IMR-90 (cell line): ENCODE data around the gene AASS. TPM values are rescaled to one million over a fixed set of nuclear protein-coding genes. Genes with fewer than 3 reads are reported as not detected.

Experiments used
- ATAC-seq: fragments of 200-7000 bp; cut with Tn5 transposase; 2 replicates; pipeline ENCODE4 v1.9.1; 2020; ENCODE audit warnings: low read depth, mild to moderate bottlenecking, moderate library complexity
- BruUV-seq: library from RNA; stranded (reverse); fragments of 400-500 nt; replicated peaks from 2 replicates; lab custom pipeline; 2021; lab: Mats Ljungman, UMichigan
- CTCF ChIA-PET: fragments of 300-600 bp; formaldehyde crosslinking; extraction: SDS; loops from one replicate; lab custom pipeline; 2021; ENCODE audit warnings: antibody characterized with exemption; lab: Yijun Ruan, JAX
- POLR2A ChIA-PET: fragments of 300-600 bp; sonication (Branson Sonifier 250); formaldehyde crosslinking; loops from one replicate; lab custom pipeline; 2022; ENCODE audit warnings: antibody characterized with exemption; ENCODE audit not compliant: unreplicated experiment; lab: Charles Lee
- DNase-seq: peaks from one replicate; pipeline ENCODE4 v3.0.0; 2013
- H2AFZ ChIP-seq: replicated peaks from 2 replicates; pipeline ENCODE3; 2013; ENCODE audit warnings: low read length, mild to moderate bottlenecking; ENCODE audit not compliant: poor library complexity
- H2AK5ac ChIP-seq: 2 replicates; pipeline ENCODE4 v1.6.1; 2013; ENCODE audit warnings: low read depth, low read length, inconsistent platforms
- H2AK9ac ChIP-seq: replicated peaks from 2 replicates; pipeline ENCODE3; 2013; ENCODE audit warnings: mild to moderate bottlenecking, low read depth, low read length, moderate library complexity; ENCODE audit not compliant: poor library complexity
- H2BK120ac ChIP-seq: 2 replicates; pipeline ENCODE4 v1.6.1; 2013; ENCODE audit warnings: low read depth, low read length, inconsistent platforms
- H2BK15ac ChIP-seq: 3 replicates; pipeline ENCODE4 v1.6.1; 2013; ENCODE audit warnings: low read depth, low read length, inconsistent platforms
- H2BK20ac ChIP-seq: 2 replicates; pipeline ENCODE4 v1.6.1; 2013; ENCODE audit warnings: low read depth, mild to moderate bottlenecking, inconsistent platforms, low read length, moderate library complexity
- H2BK5ac ChIP-seq: 2 replicates; pipeline ENCODE4 v1.6.1; 2013; ENCODE audit warnings: mild to moderate bottlenecking, low read depth, low read length, inconsistent platforms; ENCODE audit not compliant: poor library complexity, severe bottlenecking
- H3K14ac ChIP-seq: replicated peaks from 2 replicates; pipeline ENCODE4 v1.6.1; 2013; ENCODE audit warnings: low read depth, low read length, inconsistent platforms
- H3K18ac ChIP-seq: 2 replicates; pipeline ENCODE4 v1.6.1; 2013; ENCODE audit warnings: low read depth, low read length, control low read depth
- H3K23ac ChIP-seq: 2 replicates; pipeline ENCODE4 v1.6.1; 2013; ENCODE audit warnings: low read depth, low read length, inconsistent platforms
- H3K27ac ChIP-seq: 2 replicates; pipeline ENCODE4 v1.5.1; 2013; ENCODE audit warnings: mild to moderate bottlenecking, control low read depth, low read length; ENCODE audit not compliant: insufficient read depth
- H3K27me3 ChIP-seq: 2 replicates; pipeline ENCODE4 v1.6.1; 2013; ENCODE audit warnings: low read length; ENCODE audit not compliant: control insufficient read depth, insufficient read depth
- H3K36me3 ChIP-seq: 2 replicates; pipeline ENCODE4 v1.6.1; 2013; ENCODE audit warnings: low read length, mixed read lengths; ENCODE audit not compliant: control insufficient read depth, insufficient read depth
- H3K4ac ChIP-seq: 2 replicates; pipeline ENCODE4 v1.6.1; 2013; ENCODE audit warnings: low read depth, low read length, inconsistent platforms
- H3K4me1 ChIP-seq: 2 replicates; pipeline ENCODE4 v1.6.1; 2013; ENCODE audit warnings: low read length, mixed read lengths; ENCODE audit not compliant: control insufficient read depth, insufficient read depth
- H3K4me2 ChIP-seq: 2 replicates; pipeline ENCODE4 v1.6.1; 2013; ENCODE audit warnings: low read depth, mild to moderate bottlenecking, control low read depth, low read length, moderate library complexity
- H3K4me3 ChIP-seq: 2 replicates; pipeline ENCODE4 v1.5.1; 2013; ENCODE audit warnings: low read depth, mild to moderate bottlenecking, control low read depth, low read length, moderate library complexity; ENCODE audit not compliant: insufficient read depth
- H3K56ac ChIP-seq: 2 replicates; pipeline ENCODE4 v1.6.1; 2013; ENCODE audit warnings: low read length, inconsistent platforms; ENCODE audit not compliant: insufficient read depth; ENCODE audit errors: extremely low read depth
- H3K79me1 ChIP-seq, 2 experiments: 2 replicates each; pipeline ENCODE4 v1.6.1; 2013; ENCODE audit warnings: low read length in 2 of 2, inconsistent platforms in 1 of 2, low read depth in 1 of 2
- H3K9ac ChIP-seq: 2 replicates; pipeline ENCODE4 v1.6.1; 2013; ENCODE audit warnings: low read depth, low read length, control low read depth
- H3K9me1 ChIP-seq: 2 replicates; pipeline ENCODE4 v1.6.1; 2013; ENCODE audit warnings: low read length, inconsistent platforms; ENCODE audit not compliant: insufficient read depth
- H3K9me3 ChIP-seq: 2 replicates; pipeline ENCODE4 v1.6.1; 2013; ENCODE audit warnings: low read length; ENCODE audit not compliant: control insufficient read depth, insufficient read depth
- H4K20me1 ChIP-seq: 2 replicates; pipeline ENCODE4 v1.6.1; 2013; ENCODE audit warnings: low read length, inconsistent platforms; ENCODE audit not compliant: insufficient read depth
- H4K5ac ChIP-seq: 2 replicates; pipeline ENCODE4 v1.6.1; 2013; ENCODE audit warnings: mild to moderate bottlenecking, low read depth, low read length, control low read depth
- H4K8ac ChIP-seq, 2 experiments: 2 replicates each; pipeline ENCODE4 v1.6.1; 2013; ENCODE audit warnings: low read depth in 2 of 2, low read length in 2 of 2, control low read depth in 1 of 2, inconsistent platforms in 1 of 2
- H4K91ac ChIP-seq: 2 replicates; pipeline ENCODE4 v1.6.1; 2013; ENCODE audit warnings: low read depth, low read length, inconsistent platforms; ENCODE audit not compliant: insufficient read depth
- BHLHE40 ChIP-seq: fragments of 150-350 bp; IDR thresholded peaks from 2 replicates; pipeline ENCODE4 v1.6.1; 2016; ENCODE audit warnings: mild to moderate bottlenecking, low read depth, low read length
- CEBPB ChIP-seq: IDR thresholded peaks from 2 replicates; pipeline ENCODE4 v1.6.1; 2012; ENCODE audit warnings: low read depth, low read length, improper control_type of control experiment
- CHD1 ChIP-seq: IDR thresholded peaks from 2 replicates; pipeline ENCODE4 v1.6.1; 2012; ENCODE audit warnings: low read depth, low read length, improper control_type of control experiment
- CTCF ChIP-seq: conservative IDR thresholded peaks from 2 replicates; pipeline ENCODE4 v1.5.1; 2012; ENCODE audit warnings: mild to moderate bottlenecking, low read depth, low read length, improper control_type of control experiment
- ELK1 ChIP-seq: fragments of 150-350 bp; IDR thresholded peaks from 2 replicates; pipeline ENCODE4 v1.6.1; 2016; ENCODE audit warnings: low read depth, mild to moderate bottlenecking, low read length, moderate library complexity, borderline replicate concordance
- FOS ChIP-seq: fragments of 150-350 bp; IDR thresholded peaks from 2 replicates; pipeline ENCODE4 v1.6.1; 2016; ENCODE audit warnings: low read depth, low read length
- MAFK ChIP-seq: IDR thresholded peaks from 2 replicates; pipeline ENCODE4 v1.6.1; 2012; ENCODE audit warnings: low read depth, low read length, improper control_type of control experiment
- MAZ ChIP-seq: IDR thresholded peaks from 2 replicates; pipeline ENCODE4 v1.6.1; 2012; ENCODE audit warnings: low read depth, mild to moderate bottlenecking, low read length, improper control_type of control experiment, moderate library complexity, borderline replicate concordance
- MXI1 ChIP-seq: IDR thresholded peaks from 2 replicates; pipeline ENCODE4 v1.6.1; 2012; ENCODE audit warnings: low read depth, mild to moderate bottlenecking, low read length, moderate library complexity, borderline replicate concordance
- NFE2L2 ChIP-seq: fragments of 150-350 bp; IDR thresholded peaks from 2 replicates; pipeline ENCODE4 v1.6.1; 2016; ENCODE audit warnings: low read depth, mild to moderate bottlenecking, low read length
- POLR2A ChIP-seq: IDR thresholded peaks from 2 replicates; pipeline ENCODE4 v1.6.1; 2012; ENCODE audit warnings: mild to moderate bottlenecking, low read depth, low read length
- RAD21 ChIP-seq: IDR thresholded peaks from 2 replicates; pipeline ENCODE4 v1.6.1; 2012; ENCODE audit warnings: low read length, improper control_type of control experiment
- RCOR1 ChIP-seq: IDR thresholded peaks from 2 replicates; pipeline ENCODE4 v1.6.1; 2012; ENCODE audit warnings: mild to moderate bottlenecking, low read length, improper control_type of control experiment; ENCODE audit not compliant: insufficient replicate concordance
- RFX5 ChIP-seq: IDR thresholded peaks from 2 replicates; pipeline ENCODE4 v1.8.0; 2012; ENCODE audit warnings: low read depth, mild to moderate bottlenecking, low read length, moderate library complexity
- SMC3 ChIP-seq: fragments of 150-350 bp; IDR thresholded peaks from 2 replicates; pipeline ENCODE4 v1.6.1; 2016; ENCODE audit warnings: low read depth, mild to moderate bottlenecking, antibody characterized with exemption, low read length, moderate library complexity
- USF2 ChIP-seq: fragments of 150-350 bp; IDR thresholded peaks from 2 replicates; pipeline ENCODE4 v1.6.1; 2017; ENCODE audit warnings: mild to moderate bottlenecking, antibody characterized with exemption, low read length, low read depth
- WGBS, 2 experiments: methylation state at CpG; one replicate each; pipeline versions ENCODE4 v1.1.5 to v1.1.7; 2013; ENCODE audit warnings: missing lambda C conversion rate in 2 of 2; ENCODE audit not compliant: insufficient read length in 1 of 2; ENCODE audit errors: extremely low coverage in 2 of 2; 5-methylcytosine and 5-hydroxymethylcytosine counted together
- dilution Hi-C: fragments of 300-500 bp; cut with HindIII; formaldehyde crosslinking; loops from one replicate; pipeline ENCODE4 v1.14.3; 2018; ENCODE audit warnings: low sequenced_read_pairs; ENCODE audit not compliant: unreplicated experiment
- in situ Hi-C: fragments of 300-500 bp; cut with MboI; formaldehyde crosslinking; loops from 3 replicates; pipeline ENCODE4 v1.14.3; 2019; ENCODE audit warnings: low sequenced_read_pairs, inconsistent platforms, mixed read lengths
- intact Hi-C: fragments of 100-400 bp; cut with micrococcal nuclease; formaldehyde crosslinking; loops from 2 replicates; pipeline ENCODE4 v1.10.0; 2022
- polyA plus RNA-seq, 3 experiments: library from polyadenylated mRNA; depleted of rRNA; stranded (reverse); fragments of >200 nt; gene quantifications; 2 replicates each; pipeline ENCODE4 v1.2.3, GENCODE V29; 2012; ENCODE audit warnings: low replicate concordance in 1 of 3
- total RNA-seq: library from RNA; depleted of rRNA; stranded (reverse); fragments of >200 nt; gene quantifications from 2 replicates; pipeline ENCODE4 v1.2.3, GENCODE V29; 2012

Gene AASS
- total and polyA plus RNA-seq, 2 of the 4 experiments (the other 2 are of a cell fraction) = 6.1 to 12.9 TPM

GRCh38 chr7:122056977-122057376, 87.1 kb downstream of the AASS start:
- BruUV-seq = no TSS peak
- H4K20me1 ChIP-seq = no peaks in the 10 kb centered on the region
- in situ Hi-C loops = no loop called here
- H2BK120ac ChIP-seq = no peak overlapping the region
- no peaks in the 10 kb centered on the region for H3K27me3 ChIP-seq
- no peak overlapping the region for H3K23ac ChIP-seq
- POLR2A ChIA-PET = no interaction called here
- TF ChIP-seq ELK1 (no peak), RAD21 (no peak), RCOR1 (no peak), FOS (no peak), SMC3 (no peak), BHLHE40 (no peak), MAZ (no peak), RFX5 (no peak), CHD1 (no peak), CTCF (no peak), MXI1 (no peak), MAFK (no peak), NFE2L2 (no peak), POLR2A (no peak), CEBPB (no peak), USF2 (no peak)
- intact Hi-C loops = no loop called here
- H3K4ac ChIP-seq = no peak overlapping the region
- dilution Hi-C loops = no loop called here
- no peak overlapping the region for H3K4me2 ChIP-seq
- no peak overlapping the region for H2AFZ ChIP-seq
- H2AK5ac ChIP-seq = no peak overlapping the region
- no peaks in the 10 kb centered on the region for H3K36me3 ChIP-seq
- H2AK9ac ChIP-seq = no peak overlapping the region
- no peak overlapping the region for H3K56ac ChIP-seq
- CTCF ChIA-PET = no interaction called here
- H4K91ac ChIP-seq = no peak overlapping the region
- no peak overlapping the region for H2BK15ac ChIP-seq
- H3K27ac ChIP-seq = no peak overlapping the region
- no CpG with 5 or more reads among the region's 2 CpGs for WGBS, 2 experiments
- H3K18ac ChIP-seq = no peak overlapping the region
- no peak overlapping the region for H3K14ac ChIP-seq
- no peak overlapping the region for H4K5ac ChIP-seq
- H3K79me1 ChIP-seq = no peaks in the 10 kb centered on the region
- DNase-seq (no peak), ATAC-seq (no peak)
- H3K4me1 ChIP-seq = no peaks in the 10 kb centered on the region
- H4K8ac ChIP-seq = no peak overlapping the region
- no peak overlapping the region for H3K4me3 ChIP-seq
- no peak overlapping the region for H3K9ac ChIP-seq
- no peak overlapping the region for H2BK5ac ChIP-seq
- no peaks in the 10 kb centered on the region for H3K9me3 ChIP-seq
- no peaks in the 10 kb centered on the region for H3K9me1 ChIP-seq
- no peak overlapping the region for H2BK20ac ChIP-seq
